Suppressor macrophage (primary cell): ENCODE data around the gene ZNF335.

ENCODE experiments used
- DNase-seq, 4 experiments: peaks; one replicate each; pipeline ENCODE4 v3.0.0-alpha.2; 2020 to 2022

Gene ZNF335

DNA sequence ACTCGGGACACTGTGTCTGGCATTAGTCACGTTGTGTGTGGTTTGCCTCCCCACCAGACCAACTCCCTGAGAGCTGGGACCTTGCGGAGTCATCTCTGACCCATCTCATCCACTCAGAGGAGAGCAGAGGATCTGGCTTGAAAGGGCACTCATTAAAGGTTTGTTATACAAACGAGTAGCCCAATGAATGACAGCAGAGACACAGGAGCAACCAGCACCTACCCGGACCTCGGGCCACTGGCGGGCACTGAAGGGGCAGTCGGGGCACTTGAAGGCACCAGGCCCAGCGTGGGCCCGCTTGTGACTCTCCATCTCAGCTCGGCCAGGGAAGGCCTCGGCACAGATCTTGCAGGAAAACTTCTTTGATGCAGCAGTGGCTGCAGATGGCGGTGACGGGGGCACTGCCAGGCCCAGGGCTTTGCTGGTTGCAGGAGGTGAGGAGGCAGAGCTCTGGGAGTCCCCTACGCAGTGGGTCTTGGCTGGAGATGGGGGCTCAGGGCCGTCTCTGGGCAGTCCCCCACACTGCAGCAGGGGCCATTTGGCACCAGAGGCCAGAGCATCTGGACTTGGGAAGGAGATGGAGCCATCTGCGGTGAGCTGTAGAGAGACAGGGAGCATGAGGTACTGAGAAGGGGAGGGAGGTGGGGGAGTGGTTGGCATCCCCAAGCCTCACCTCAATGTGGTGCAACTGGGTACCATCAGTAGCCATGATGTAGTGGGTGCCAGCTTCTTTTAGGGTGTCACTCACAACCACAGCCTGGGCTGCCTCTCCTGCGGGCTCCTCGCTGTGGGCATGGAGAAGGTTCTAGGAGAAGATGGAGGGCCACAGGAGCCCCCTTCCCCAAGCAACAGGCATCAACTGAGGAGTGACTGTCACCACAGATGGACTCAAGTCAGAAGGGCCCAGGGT, 19.8 kb downstream of the ZNF335 start:
- DNase-seq = no peak

DNA sequence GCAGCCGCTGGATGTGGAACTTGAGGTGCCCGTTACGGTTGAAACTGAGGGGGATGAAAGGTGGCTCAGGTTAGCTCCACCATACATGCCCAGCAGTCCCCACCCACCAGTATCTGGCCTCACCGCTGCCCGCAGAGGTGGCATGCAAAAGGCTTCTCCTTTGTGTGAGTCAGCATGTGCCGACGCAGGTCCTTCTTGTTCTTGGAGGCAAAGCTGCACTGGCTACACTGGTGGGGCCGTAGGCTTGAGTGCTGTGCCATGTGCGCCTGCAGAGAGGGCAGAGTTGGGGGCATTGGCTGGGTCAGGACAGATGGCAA, 21.7 kb downstream of the ZNF335 start:
- DNase-seq = no peak

DNA sequence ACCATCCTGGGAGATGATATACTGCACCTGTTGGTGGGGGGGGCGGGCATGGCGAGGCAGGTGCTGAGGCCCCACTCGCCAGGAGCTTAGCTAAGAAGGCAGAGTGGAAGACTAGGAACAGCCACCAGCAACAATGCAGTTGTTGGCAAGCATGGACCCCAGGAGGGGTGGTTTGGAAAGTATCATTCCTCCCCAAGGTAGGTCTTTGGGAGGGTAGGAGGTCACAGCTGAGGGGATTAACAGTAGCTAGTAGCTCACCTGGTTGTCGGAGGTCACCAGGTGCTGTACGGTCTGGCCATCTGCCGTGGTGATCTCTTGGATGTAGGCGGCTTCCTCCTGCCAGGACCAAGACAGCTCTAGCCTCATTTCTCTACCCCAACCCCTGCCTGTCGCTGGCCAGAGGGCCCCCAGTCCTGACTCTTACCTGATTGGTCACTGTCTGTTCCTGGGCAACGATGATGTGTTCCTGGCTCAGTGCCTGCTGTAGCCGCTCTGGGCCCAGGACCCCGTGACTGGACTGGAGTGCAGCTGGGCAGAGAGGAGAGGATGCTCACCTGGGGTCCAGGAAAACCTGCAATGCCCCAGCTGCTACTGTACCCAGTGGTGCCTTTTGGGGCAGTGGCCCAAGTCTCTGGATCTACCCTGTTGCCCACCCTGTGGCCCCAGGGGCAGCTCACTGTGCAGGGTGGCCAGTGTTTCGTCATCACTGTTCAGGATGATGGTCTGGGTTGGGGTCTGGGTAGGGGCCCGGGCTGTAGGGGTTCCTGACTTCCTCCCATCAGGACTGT, 22.3 kb downstream of the ZNF335 start:
- no peak for DNase-seq

DNA sequence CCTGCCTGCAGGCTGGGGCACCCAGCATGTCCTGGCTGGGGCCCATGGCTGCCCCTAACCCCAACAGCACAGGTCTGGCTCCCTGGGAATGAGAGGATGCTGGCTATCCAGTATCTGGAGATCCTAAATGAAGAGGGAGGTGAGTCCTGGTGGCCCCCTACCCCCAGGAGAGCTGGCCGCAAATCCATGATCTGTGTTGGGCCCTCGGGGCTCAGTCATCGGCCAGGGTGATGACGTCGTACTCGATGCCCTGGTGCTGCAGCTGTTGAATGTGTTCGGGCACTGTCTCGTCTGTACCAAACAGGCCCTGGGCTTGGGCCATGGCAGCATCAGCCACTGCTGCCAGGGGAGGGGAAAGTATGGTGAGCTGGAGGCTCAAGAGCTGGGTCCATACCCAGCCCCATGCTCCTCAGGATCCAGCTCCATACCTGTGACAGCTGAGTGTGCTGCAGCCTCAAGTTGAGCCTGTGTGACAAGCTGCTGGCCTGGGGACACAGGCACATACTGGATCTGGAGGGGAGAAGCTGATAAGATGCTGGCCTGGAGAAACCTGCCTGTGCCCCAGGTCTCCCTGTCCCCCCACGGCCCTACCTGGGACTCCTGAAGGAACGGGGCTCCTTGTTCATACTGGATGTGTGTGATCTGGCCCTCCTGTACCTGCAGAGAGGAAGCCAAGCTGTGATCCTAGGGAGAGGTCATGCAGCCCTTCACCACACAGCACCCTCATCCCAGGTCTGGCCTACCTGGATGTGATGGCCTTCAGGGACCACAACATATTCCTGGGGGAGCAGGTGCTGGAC, 23.1 kb downstream of the ZNF335 start:
- no peak for DNase-seq

DNA sequence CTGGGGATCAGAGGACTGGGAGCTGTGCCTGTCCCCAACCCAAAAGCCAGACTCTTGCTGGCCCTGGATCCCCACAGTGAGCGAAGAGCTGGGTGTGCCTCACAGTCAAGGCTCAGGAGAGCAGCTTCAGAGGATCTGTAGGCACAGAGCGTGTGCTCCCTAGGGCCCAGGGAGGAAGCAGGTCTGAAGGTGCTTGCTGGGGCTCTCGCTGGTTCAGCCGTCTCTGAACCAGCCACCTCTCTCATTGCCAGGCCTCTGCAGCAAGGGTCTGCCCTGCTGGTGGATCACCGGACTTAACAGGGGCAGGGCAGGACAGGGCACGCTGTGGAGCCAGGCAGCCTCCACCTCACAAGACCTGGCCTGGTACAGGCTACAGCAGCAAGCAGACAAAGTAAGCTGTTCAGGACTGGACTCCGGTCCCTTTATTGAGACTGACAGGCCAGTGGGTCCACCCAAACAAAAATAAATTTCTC, 23.7 kb downstream of the ZNF335 start:
- DNase-seq = no peak

DNA sequence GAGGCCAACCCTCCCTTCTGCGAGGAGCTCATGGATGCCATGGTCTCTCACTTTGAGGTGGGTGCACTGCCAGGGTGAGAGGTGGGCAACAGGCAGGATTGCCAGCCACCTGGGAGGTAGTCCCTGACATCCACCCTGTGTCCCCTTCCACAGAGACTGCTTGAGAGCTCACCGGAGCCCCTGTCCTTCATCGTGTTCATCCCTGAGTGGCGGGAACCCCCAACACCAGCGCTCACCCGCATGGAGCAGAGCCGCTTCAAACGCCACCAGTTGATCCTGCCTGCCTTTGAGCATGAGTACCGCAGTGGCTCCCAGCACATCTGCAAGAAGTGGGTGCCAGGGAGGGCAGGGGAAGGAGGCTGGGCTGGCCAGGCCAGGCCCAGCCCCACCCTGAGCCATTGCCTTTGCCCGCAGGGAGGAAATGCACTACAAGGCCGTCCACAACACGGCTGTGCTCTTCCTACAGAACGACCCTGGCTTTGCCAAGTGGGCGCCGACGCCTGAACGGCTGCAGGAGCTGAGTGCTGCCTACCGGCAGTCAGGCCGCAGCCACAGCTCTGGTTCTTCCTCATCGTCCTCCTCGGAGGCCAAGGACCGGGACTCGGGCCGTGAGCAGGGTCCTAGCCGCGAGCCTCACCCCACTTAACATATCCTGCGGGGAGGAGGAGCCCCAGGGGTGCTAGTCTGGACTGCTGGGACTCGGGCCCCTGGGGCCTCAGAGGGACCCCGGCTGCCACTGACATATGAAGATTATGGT, 24.7 kb downstream of the ZNF335 start:
- no peak for DNase-seq

DNA sequence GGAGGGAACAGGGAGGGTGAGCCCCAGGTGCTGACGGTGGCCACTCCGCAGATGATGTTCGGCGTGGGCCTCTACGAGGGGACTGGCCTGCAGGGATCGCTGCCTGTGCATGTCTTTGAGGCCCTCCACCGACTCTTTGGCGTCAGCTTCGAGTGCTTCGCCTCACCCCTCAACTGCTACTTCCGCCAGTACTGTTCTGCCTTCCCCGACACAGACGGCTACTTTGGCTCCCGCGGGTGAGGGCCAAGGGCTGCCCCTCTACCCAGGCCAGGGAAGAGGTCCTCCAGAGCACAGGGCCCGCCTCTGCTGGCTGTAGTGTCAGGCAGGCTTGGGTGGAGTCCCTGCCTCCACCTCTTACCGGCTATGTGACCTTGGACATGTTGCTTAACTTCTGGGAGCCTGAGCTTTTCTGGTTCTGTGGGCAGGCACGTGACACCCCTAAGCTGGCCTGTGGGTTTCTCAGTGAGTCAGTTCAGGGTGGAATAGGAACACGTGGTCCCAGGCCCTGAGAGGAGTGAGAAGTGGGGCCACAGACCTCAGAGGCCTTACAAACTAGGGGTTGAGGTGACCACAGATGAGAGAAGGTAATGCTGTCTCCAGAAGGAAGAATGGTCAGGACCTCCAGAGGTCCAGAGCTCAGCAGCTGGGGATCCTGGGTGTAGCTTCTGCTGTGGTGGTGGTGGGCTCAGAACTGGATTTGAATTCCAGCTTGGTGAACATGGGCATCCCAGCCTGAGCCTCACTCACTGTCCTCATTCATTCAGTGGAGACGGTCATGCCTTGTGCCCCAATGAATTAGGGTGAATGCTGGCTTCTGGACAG, 25.6 kb downstream of the ZNF335 start:
- DNase-seq = peak; percentile 71 to 96 (median 84)

DNA sequence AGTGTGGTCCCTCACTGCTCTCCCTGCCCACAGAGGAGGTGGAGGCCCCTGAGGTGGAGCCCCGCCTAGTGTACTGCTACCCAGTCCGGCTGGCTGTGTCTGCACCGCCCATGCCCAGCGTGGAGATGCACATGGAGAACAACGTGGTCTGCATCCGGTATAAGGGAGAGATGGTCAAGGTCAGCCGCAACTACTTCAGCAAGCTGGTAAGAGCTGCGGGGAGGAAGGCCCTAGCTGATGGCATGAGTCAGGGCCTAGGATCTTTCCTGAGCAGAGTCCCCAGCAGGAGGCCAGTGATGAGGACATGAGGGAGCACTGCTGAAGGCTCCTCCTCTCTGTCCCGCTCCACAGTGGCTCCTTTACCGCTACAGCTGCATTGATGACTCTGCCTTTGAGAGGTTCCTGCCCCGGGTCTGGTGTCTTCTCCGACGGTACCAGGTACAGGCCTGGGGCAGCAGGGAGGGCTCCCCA, 26.3 kb downstream of the ZNF335 start:
- DNase-seq = peak in 3 of 4 experiments; percentile 21 to 77 (median 38)

DNA sequence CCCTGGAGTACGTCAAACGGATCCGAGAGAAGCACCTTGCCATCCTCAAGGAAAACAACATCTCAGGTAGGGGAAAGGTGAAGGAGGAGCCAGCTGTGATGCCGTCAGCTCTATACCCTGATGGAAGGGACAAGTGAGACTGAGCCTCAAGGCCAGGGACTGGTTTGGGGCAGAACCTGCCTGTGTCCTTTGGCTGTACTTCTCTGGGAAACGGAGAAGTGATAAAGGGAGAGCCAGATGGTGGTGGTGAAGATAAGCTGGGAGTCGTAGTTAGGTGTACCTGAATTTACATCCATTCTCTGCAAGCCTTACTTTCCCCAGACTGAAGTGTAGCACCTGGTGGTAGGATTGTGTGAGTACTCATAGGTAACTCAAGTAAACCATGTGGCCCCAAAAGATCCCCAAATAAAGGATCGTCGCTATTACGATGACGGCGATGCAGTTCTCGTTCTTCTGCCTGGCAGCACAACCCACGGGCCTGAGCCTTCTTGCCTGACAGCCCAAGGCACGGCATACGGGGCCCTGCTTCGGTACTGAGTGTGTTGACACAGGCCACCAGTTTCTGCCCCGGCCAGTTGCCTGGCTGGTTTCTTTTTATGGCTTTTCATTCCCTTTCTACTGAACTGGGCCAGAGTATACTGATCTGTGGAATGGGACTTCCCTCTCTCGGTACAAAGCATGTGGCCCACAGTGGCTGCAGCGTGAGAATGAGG, 26.9 kb downstream of the ZNF335 start:
- no peak for DNase-seq

DNA sequence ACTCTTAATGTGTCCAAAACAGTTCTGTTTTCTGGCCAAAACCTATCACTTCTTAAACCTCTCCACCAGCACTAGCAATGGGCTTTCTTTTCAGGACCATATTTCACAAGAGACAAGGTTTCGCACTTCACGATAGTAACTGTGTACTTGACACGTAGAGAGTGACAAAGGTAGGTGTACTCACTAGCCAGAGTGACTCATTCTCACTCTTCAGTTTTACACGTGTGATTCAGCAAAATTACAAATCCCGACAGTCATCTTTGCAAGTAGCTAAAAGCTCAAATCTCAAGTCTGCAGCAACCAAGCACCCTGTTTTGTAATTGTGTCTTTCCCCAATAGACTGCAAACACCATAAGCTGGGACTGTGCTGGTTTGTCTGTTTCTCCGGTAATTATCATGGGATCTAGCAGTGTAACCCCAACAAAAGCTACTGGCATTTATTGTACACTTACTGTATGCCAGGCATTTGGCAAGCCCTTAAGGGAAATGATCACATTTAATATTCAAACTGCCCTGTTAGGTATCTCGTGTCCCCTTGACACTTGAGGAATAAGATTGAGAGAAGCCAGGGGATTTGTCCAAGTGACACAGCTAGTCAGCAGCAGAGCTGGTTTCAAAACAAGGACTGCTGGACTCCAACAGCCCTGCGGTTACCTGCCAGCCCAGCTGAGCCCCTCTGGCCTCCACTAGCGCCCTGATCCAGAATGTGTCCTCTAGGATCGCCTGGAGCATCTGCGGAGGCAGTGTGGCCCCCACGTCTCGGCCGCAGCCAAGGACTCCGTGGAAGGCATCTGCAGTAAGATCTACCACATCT, 27.6 kb downstream of the ZNF335 start:
- DNase-seq = peak in 3 of 4 experiments; percentile 41 to 76 (median 44)

DNA sequence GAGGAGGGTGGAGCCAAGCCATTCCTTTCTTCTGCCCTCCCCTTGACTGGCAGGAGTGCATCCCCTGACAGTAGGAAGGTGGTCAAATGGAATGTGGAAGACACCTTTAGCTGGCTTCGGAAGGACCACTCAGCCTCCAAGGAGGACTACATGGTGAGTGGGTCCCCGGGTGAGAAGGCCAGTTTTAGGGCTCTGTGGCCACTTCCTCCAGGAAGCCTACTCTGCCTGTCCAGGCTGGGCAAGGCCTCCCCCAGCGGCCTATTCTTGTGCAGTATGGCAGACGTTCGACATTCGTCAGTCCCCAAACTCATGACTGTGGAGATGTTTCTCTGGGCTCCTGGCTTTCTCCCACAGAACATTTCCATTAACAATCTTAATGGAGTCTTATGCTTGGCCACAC, 28.4 kb downstream of the ZNF335 start:
- no peak for DNase-seq

DNA sequence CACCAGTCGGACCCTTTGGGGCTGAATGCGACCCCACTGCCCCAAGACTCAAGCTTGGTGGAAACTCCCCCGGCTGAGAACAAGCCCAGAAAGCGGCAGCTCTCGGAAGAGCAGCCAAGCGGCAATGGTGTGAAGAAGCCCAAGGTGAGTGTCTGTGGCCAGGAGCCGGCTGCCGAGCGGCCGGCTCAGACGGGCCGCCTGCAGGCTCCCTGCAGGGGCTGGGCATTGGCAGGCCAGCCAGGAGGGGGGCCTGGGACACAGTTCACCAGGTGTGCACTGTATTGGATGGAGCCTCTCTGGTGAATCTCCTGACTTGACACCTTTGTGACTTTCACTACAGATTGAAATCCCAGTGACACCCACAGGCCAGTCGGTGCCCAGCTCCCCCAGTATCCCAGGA, 31.5 kb downstream of the ZNF335 start:
- DNase-seq = no peak

DNA sequence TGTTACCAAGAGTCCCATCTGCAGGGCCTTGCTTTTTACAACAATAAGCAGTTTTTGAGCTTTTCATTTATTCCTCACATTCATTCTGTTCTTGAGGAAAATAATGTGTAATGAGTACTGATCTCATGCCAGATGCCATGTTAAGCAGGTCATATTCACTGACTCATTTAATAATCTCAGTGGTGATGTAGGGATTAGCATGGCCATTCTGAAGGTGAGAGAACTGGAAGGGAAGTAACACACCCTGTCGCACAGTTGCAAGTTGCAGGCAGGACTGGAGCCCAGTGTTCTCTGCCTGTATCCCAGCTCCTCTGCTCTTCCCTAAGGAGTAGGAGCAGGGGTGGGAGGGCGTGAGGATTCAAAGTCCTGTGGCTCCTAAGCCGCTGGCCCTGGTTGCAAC, 31.9 kb downstream of the ZNF335 start:
- DNase-seq = no peak

DNA sequence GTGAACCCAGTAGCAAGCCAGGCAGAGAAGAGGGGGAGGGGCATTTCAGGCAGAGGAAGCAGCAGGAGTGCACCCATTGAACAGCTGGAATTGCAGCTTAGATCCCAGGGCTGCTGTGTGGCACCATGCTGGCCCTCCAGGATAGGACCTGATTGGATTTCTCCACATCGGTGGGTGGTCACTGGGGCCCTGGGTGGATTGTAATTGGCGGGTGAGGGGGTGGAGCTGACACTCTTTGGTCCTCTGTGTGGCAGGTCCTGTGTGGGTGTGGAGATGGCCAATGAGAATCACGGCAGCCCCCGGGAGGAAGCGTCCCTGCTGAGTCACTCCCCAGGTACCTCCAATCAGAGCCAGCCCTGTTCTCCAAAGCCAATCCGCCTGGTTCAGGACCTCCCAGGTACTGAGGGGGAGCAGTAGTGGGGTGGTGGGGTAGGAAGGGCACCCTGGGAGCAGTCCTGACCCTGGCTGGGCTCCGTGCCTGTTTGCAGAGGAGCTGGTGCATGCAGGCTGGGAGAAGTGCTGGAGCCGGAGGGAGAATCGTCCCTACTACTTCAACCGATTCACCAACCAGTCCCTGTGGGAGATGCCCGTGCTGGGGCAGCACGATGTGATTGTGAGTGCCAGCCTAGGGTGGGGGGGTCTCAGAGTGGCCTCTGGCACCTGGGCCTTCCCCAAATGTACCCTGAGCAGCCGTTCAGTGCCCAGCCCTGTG, 33.1 kb downstream of the ZNF335 start:
- no peak for DNase-seq

DNA sequence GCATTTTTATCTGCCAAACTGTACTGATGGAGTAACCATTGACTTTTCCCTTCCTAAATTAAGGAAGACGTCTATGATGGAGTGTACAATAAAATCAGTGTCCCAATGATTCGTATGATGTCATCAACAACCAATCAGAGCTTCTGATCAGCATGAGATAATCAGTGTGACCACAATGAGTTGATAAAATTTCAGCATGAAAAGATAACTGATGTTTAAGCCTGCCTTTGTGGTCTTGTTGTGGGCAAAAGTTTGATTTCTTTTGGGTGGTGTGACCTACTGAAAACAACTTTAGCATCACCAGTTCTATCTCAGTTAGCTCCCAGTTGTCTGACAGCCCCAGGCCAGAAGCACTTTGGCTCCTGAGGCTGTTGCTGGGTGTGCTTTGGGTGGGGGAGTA, 34.2 kb downstream of the ZNF335 start:
- DNase-seq = no peak

DNA sequence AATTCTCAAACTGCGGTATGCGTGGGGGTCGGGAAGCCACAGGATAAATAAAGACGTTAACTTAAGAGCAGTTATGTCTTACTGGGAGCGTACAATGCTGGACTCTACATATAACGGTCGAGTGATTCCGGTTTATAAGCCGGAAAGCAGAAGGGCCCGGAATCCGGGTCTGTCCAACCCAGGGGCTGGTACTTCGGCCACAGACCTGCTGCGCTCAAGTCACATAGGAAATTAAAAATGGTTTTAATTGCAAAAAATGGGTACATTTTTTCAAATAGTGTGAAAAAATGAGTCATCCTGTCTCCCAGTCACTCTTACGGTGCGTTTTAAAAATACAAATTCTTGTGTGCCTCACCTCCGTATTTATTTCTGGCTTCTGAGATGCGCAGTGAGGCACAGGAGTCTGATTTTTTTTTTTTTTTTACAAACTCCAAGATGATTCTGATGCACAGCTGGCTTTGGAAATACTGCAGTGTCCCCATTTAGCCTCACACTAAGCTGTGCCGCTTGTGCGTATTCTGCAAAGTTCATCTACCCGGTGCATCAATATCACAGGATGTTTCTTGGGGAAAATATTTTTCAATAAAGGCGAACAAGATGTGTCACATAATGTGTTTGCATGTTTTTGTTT, 36.5 kb downstream of the ZNF335 start:
- DNase-seq = no peak

DNA sequence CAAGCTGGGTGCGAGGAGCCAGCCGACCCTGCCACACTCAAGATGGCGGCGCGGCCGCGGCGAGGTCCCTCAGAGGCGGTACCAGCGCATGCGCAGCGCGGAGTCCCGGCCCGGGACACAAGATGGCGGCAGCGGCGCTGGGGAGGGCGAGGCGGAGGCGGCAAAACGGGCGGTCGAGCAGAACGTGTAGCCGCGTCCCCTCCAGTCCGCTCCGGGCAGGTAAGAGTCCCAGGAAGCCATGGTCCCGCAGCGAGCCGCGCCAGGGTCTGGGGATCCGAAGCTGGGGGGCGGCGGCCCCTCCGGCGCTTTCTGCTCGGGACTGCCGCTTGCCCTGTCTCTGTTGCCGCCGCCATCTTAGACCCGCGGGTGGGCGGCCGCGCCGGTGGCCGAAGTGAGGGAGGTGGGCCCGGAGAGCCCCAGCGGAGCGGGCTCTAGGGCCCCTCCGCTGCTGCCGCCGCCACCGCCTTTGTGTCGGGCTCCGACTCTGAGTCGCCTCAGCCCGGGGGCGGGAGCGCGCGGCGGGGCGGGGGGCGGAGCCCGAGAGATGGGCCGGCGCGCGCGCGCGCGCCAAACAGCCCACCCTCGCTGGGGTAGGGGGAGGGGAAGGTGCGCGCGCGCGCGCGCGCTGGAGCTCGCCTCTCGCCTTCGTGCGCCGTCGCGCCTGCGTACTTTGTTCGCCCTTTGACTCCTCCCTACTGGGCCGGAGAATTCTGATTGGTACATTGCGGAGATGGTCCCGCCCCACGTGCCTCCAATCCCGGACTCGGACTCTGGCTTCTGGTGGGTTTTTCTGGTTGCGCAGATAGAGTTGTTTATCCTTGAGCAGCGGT, 37.2 kb downstream of the ZNF335 start, which contains the start of gene PCIF1:
TSS of gene PCIF1 (plus strand) at position 98 of the 830 bp plus-strand sequence. CDS start 4,317 bp downstream, outside the sequence.
- DNase-seq = peak; percentile 99 to 100 (median 100)
